KMS-11 (cell line): ENCODE data around the gene AKAP13.

ENCODE experiments used
- H2AFZ ChIP-seq: fragments of 200-600 bp; sonication (generic); 2 replicates; pipeline ENCODE4 v1.6.1; 2016; ENCODE audit warnings: antibody characterized with exemption, mixed run types, low read depth
- H3K27ac ChIP-seq: fragments of 200-600 bp; sonication (generic); 2 replicates; pipeline ENCODE4 v1.6.1; 2016; ENCODE audit warnings: mild to moderate bottlenecking, mixed run types
- H3K27me3 ChIP-seq: fragments of 200-600 bp; sonication (generic); 2 replicates; pipeline ENCODE4 v1.6.1; 2017; ENCODE audit warnings: mild to moderate bottlenecking, low read depth, mixed run types, moderate library complexity; ENCODE audit not compliant: insufficient read depth
- H3K36me3 ChIP-seq: fragments of 200-600 bp; sonication (generic); 2 replicates; pipeline ENCODE4 v1.6.1; 2017; ENCODE audit warnings: mild to moderate bottlenecking, mixed run types; ENCODE audit not compliant: insufficient read depth
- H3K4me1 ChIP-seq: fragments of 200-600 bp; sonication (generic); 2 replicates; pipeline ENCODE4 v1.6.1; 2016; ENCODE audit warnings: mild to moderate bottlenecking, low read depth, mixed run types; ENCODE audit not compliant: poor library complexity, severe bottlenecking
- H3K4me2 ChIP-seq: fragments of 200-600 bp; sonication (generic); 2 replicates; pipeline ENCODE4 v1.7.0; 2016; ENCODE audit warnings: mild to moderate bottlenecking, mixed run types
- H3K4me3 ChIP-seq: fragments of 200-600 bp; sonication (generic); IDR thresholded peaks from 2 replicates; pipeline ENCODE4 v1.6.1; 2017; ENCODE audit warnings: low read depth, low read length, mixed read lengths; ENCODE audit not compliant: insufficient read depth
- H3K79me2 ChIP-seq: fragments of 200-600 bp; sonication (generic); 2 replicates; pipeline ENCODE4 v1.6.1; 2016; ENCODE audit warnings: low read depth, mixed run types; ENCODE audit not compliant: insufficient read depth
- H3K9ac ChIP-seq: fragments of 200-600 bp; sonication (generic); 2 replicates; pipeline ENCODE4 v1.6.1; 2016; ENCODE audit warnings: mild to moderate bottlenecking, mixed run types
- H4K20me1 ChIP-seq: fragments of 200-600 bp; sonication (generic); 2 replicates; pipeline ENCODE4 v1.6.1; 2016; ENCODE audit warnings: mild to moderate bottlenecking, mixed run types; ENCODE audit not compliant: insufficient read depth
- CTCF ChIP-seq: fragments of 200-600 bp; sonication (generic); conservative IDR thresholded peaks from 2 replicates; pipeline ENCODE4 v1.6.1; 2017; ENCODE audit warnings: low read depth, mild to moderate bottlenecking, antibody characterized with exemption, low read length, moderate library complexity, mixed read lengths

The AKAP13 gene

GRCh38 chr15:85743392-85744055 lies 363.1 kb downstream of the AKAP13 start:
- H3K9ac ChIP-seq: no peak overlapping the region
- H3K79me2 ChIP-seq: no peaks in the 10 kb centered on the region

GRCh38 chr15:85744579-85744978 lies 364.2 kb downstream of the AKAP13 start:
- Histone ChIP-seq H3K79me2 (no peaks in the 10 kb centered on the region), H3K4me3 (no peak overlapping the region), H3K4me2 (no peak overlapping the region), H3K27me3 (no peaks in the 10 kb centered on the region), H3K4me1 (no peaks in the 10 kb centered on the region), H3K27ac (no peak overlapping the region), H3K36me3 (no peaks in the 10 kb centered on the region), H2AFZ (no peak overlapping the region), H4K20me1 (no peaks in the 10 kb centered on the region), H3K9ac (no peak overlapping the region)
- TF ChIP-seq CTCF: no peak

More at GRCh38 chr15:85743392-85744055, 363.1 kb downstream of the AKAP13 start:
- no peak for TF ChIP-seq CTCF
- Histone ChIP-seq H2AFZ (no peak overlapping the region), H3K27me3 (no peaks in the 10 kb centered on the region), H3K4me1 (no peaks in the 10 kb centered on the region), H3K27ac (no peak overlapping the region), H3K36me3 (no peaks in the 10 kb centered on the region), H4K20me1 (no peaks in the 10 kb centered on the region), H3K4me2 (no peak overlapping the region), H3K4me3 (no peak overlapping the region)

GRCh38 chr15:85745023-85745422 lies 364.6 kb downstream of the AKAP13 start:
- no peaks in the 10 kb centered on the region for H3K79me2 ChIP-seq
- H2AFZ ChIP-seq: no peak overlapping the region
- H3K4me1 ChIP-seq: no peaks in the 10 kb centered on the region
- H3K36me3 ChIP-seq: no peaks in the 10 kb centered on the region
- H3K4me2 ChIP-seq: no peak overlapping the region
- H3K4me3 ChIP-seq: no peak overlapping the region
- H3K27ac ChIP-seq: no peak overlapping the region
- H4K20me1 ChIP-seq: no peaks in the 10 kb centered on the region
- no peaks in the 10 kb centered on the region for H3K27me3 ChIP-seq
- no peak for TF ChIP-seq CTCF
- no peak overlapping the region for H3K9ac ChIP-seq

- Histone ChIP-seq H3K36me3 (no peaks in the 10 kb centered on the region), H4K20me1 (no peaks in the 10 kb centered on the region), H3K4me1 (no peaks in the 10 kb centered on the region), H3K9ac (no peak overlapping the region), H3K27ac (no peak overlapping the region), H2AFZ (no peak overlapping the region), H3K4me2 (no peak overlapping the region), H3K27me3 (no peaks in the 10 kb centered on the region), H3K4me3 (no peak overlapping the region), H3K79me2 (no peaks in the 10 kb centered on the region)
- no peak for TF ChIP-seq CTCF
Measured at GRCh38 chr15:85745525-85746150, 365.2 kb downstream of the AKAP13 start.
